Measurements from ENCODE around the gene PDE4D.
"Not testable (repeated sequence)": the region's sequence is repeated elsewhere in the genome, so short reads cannot be mapped to it uniquely, and the experiment has no call there.

PDE4D gene

GRCh38 chr5:58999804-59000203 is 893.7 kb downstream of the PDE4D start:
- no peak for DNase-seq (ENCODE audit: low read depth)

- DNase-seq (ENCODE audit: low read depth) = no peak
Observed at GRCh38 chr5:58998544-58998943, 895.0 kb downstream of the PDE4D start.

- DNase-seq (ENCODE audit: low read depth) = not testable (repeated sequence)
Observed at GRCh38 chr5:58995779-58996178, 897.7 kb downstream of the PDE4D start.

GRCh38 chr5:58993461-58993860 is 900.1 kb downstream of the PDE4D start:
- no peak for DNase-seq (ENCODE audit: low read depth)

DNA sequence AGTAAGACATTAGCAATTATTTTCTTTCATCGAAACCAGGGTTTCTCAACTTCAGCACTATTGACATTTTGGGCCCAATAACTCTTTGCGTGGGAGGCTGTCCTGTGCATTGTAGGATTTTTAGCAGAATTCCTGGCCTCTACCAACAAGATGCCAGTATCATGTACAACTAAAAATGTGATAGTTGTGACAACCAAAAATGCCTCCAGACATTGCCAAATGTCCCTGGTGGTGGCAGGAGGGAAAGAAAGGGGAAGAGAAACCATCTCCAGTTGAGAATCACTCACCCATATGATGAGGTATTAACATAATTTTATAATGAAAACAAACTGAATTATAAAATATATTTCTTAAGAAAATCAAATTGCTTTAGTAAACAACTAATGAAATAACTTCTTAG is 904.6 kb downstream of the PDE4D start:
- DNase-seq (ENCODE audit: low read depth) = no peak

DNA sequence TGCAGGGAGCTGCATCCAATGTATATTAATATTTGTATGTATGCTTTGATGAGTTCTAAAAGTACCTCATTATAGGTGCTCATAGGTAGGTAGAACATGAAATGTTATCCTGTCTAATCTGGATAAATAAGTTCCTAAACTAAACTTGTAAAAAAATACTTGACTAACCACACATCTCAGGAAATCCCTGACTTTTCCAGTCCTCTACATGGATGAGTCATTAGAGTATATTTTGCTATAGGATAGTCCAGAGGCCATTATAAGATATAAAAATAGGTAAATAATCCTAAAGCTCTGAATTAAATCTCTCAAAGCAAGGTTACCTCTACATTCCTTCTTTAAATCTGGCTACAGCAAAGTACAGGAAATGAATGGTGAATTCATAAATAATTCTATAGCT is 906.3 kb downstream of the PDE4D start:
- DNase-seq (ENCODE audit: low read depth) = no peak

GRCh38 chr5:58986281-58986680 is 907.2 kb downstream of the PDE4D start:
- DNase-seq (ENCODE audit: low read depth) = no peak

DNA sequence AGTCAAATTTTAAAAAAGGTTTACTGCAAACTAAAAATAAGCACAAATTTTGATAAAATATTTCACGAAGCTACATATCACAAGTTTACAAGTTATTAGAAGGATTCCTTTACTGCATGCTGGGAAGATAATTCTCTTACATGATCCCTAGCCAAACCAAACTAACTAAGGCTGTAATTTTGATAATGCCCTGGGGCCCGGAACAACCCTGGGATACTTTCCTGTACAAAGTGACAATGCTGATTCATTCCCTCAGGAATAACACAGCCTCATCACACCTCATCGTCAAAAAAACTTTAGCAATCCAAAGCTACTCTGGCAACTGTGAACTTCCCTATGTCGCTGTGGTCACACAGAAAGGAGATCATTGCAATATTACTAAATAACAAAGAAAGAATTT is 907.8 kb downstream of the PDE4D start:
- DNase-seq (ENCODE audit: low read depth) = no peak

DNA sequence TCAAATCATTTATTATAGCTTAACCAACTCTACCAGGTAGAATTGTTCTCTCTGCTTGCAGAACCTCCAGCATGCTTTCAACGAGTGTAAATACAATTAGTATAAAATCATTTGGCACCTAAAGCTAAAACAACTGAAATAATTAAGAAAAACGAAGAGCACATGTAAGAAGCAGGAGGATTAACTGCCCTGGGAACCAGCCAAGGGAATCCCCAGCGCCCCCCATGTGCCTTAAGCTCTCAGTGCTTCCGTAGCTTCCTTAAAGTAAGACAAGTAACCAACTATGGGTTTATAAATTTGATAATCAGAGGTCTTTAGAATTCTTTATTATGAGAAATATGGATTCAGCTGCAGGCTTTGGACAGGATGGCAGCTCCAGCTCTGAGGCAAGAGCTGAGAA is 908.2 kb downstream of the PDE4D start:
- DNase-seq (ENCODE audit: low read depth) = no peak

GRCh38 chr5:58983526-58984452 is 909.7 kb downstream of the PDE4D start:
- no peak for DNase-seq (ENCODE audit: low read depth)

DNA sequence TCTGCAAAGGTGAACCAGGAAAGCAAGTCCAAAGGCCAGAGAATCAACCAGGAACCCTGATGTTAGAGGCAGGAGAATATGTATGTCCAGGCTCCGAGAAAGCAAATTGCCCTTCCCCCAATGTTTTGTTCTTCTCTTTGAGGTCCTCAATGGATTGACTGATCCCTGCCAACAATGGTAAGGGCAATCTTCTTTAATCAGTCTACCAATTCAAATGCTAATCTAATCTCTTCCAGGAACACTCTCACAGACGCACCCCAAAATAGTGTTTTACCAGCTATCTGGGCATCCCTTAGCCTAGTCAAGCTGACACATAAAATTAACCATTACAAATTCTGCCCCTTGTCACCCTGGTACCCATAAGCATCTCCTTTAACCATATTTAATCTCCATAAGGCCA is 912.6 kb downstream of the PDE4D start:
- no peak for DNase-seq (ENCODE audit: low read depth)

DNA sequence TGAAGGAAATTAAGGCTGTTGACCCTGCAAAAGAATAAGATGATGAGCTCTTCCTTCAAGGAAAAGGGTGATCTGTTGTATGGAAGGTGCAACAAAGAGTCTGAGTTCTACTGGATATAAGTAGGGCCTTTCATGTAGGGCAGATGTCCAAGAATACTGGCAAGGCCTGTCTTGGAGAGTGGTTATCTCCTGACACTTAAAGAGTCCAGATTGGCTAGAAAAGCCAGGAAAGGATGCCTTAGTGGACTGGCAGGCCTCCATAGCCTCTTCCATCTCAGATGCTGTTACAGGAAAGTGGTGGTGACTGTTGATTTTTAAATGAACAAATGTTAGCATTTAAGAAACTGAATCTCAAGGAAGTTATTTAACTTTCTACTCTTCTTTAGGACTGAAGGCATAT is 914.4 kb downstream of the PDE4D start:
- DNase-seq (ENCODE audit: low read depth) = no peak

DNA sequence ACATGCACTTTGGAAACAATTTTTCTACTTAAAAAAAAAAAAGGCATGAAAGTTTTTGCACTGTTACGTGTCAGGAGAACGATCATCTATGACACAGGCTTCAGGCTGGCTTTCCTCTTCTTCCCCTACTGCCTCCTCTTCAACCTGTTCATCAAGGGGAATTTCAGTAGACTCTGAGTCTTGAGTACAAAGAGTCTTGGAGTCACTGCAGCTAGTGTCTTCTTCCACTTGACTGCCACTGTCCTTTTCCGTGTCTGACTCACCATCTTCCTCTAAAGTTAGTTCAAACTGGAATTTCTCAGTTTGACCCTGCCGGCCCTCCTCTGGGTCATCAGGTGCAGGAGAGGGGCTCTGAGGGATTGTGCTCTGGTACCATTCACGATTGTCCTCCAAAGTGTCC is 918.9 kb downstream of the PDE4D start:
- no peak for DNase-seq (ENCODE audit: low read depth)

GRCh38 chr5:58974083-58974482 is 919.4 kb downstream of the PDE4D start:
- no peak for DNase-seq (ENCODE audit: low read depth)

- DNase-seq (ENCODE audit: low read depth) = no peak
Observed at GRCh38 chr5:58972301-58972700, 921.2 kb downstream of the PDE4D start.

DNA sequence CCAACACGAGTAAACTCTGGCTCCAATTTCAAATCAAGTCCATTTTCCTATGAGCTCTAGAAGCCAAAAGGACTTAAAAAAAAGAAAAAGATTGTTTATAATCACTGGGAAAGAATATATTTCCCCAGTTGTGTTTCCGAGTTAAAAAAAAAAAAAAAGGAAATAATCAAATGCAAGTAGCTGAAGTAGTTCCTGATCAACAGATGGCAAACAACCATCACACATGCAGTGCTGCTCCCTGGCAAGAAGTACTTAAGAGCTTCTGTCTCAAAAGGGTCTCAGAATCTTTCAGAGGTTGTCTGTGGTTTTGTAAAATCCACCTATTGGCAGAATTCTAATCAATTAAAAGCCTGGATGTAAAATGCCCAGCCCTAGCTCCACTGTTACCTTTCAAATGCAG is 922.8 kb downstream of the PDE4D start:
- DNase-seq (ENCODE audit: low read depth) = no peak

DNA sequence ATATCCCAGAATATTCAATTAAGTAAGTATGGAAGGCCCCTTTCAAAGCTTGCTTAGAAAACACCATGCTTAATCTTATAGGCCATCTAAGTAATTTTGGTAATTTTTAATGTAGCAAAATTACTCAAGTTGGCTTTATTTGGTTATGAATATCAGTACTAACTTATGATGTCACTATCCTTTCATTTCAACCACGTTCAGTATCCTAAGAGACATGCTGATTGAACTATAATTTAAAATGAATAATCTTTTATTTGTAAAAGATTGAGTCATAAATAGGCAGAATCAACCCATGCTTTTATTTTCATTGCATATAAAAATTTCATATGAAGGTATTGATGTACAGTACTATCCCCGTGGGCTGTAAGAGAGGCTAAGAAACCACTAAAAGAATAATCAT is 923.7 kb downstream of the PDE4D start:
- DNase-seq (ENCODE audit: low read depth) = no peak

DNA sequence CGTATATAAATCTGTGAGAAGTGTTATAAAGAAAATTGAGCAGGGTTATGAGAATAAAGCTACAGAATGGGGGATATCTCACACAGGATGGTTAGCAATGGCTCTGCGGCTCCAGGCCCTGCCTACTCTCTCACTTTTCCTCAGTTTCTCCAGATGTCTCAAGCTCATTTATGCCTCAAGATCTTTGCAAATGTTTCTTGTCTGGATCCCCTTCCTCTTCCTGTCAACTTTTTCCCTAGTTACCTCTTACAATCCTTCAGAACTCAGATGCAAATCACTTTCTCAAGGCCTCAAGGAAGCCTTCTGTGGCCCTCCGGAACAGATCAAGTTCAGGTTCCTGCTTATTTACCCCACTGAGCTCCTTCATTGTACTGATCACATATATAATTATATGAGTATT is 924.3 kb downstream of the PDE4D start:
- DNase-seq (ENCODE audit: low read depth) = no peak

GRCh38 chr5:58968350-58968749 is 925.2 kb downstream of the PDE4D start:
- DNase-seq (ENCODE audit: low read depth) = no peak

- DNase-seq (ENCODE audit: low read depth) = no peak
Observed at GRCh38 chr5:58967597-58968281, 925.8 kb downstream of the PDE4D start.

GRCh38 chr5:58965677-58966414 is 927.7 kb downstream of the PDE4D start:
- DNase-seq (ENCODE audit: low read depth) = no peak

- DNase-seq (ENCODE audit: low read depth) = no peak
Observed at GRCh38 chr5:58963821-58964220, 929.7 kb downstream of the PDE4D start.

GRCh38 chr5:58963361-58963760 is 930.2 kb downstream of the PDE4D start:
- no peak for DNase-seq (ENCODE audit: low read depth)
